GM19463 (cell line): ENCODE results near the gene ADAMTS18.

ENCODE experiments used
- ATAC-seq: cut with Tn5 transposase; IDR thresholded peaks from one replicate; pipeline ENCODE4 v1.9.1; 2021; ENCODE audit warnings: mild to moderate bottlenecking, moderate library complexity; ENCODE audit not compliant: unreplicated experiment

ADAMTS18 gene

DNA sequence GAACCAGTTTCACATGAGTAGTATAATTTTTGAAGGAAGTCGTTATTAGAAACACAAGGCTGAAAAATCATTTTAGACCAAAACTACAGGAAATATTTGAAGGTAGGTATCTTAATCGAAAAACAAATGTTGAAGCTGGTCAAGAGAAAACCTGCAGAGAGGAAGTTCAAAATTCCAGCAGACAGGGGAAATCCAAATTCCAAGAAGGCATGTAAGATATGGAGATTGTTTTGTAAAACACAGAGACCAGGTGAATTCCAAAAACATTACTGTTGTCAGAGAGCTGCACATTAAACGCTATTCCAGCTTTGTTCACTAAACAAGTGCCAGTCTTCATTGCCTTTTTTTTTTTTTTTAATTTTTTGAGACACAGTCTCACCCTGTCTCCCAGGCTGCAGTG is 38.4 kb downstream of the ADAMTS18 start:
- ATAC-seq, result no peak

DNA sequence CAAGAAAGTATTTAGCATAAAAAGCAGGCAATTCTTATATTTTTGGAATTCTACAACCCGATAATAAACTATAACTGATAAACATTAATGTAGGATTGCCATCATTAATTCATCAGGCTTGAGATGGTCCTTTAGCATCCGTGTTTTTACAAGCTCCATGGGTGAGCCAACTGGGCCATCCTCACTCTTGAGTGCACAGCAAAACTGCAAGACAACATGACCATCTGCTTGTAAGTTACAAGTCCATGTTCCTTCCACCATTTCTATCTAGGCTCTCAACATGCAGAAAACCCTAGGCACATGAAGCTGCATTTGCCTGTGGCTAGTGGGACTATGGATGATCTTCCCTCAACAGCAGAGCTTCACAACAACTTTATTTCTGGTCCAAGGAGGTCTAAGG is 40.1 kb downstream of the ADAMTS18 start:
- ATAC-seq, result no peak

- ATAC-seq, result no peak
Observed at GRCh38 chr16:77393955-77394354, 40.9 kb downstream of the ADAMTS18 start.

GRCh38 chr16:77387815-77388209 is 47.0 kb downstream of the ADAMTS18 start:
- ATAC-seq, result no peak

GRCh38 chr16:77386831-77387814 is 47.7 kb downstream of the ADAMTS18 start:
- ATAC-seq, result no peak

DNA sequence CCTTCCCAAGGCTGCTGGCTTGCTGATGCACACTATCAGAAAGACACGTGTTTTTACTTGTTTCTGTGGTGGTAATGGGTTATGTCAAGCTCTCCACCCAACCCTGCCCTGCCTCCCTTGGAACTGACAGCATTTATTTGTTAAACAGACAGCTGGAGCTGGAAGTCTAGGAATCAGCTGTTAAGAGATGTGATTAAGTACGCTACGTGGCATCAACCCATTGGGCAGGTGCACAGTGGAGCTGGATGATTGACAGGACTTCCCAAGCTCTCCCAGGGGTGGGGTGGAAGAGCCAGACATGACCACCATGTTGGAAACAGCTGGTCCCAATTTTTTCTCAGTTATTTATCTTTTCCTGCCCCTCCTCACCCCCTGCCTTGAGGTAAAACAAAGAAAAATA is 49.4 kb downstream of the ADAMTS18 start:
- no peak for ATAC-seq

DNA sequence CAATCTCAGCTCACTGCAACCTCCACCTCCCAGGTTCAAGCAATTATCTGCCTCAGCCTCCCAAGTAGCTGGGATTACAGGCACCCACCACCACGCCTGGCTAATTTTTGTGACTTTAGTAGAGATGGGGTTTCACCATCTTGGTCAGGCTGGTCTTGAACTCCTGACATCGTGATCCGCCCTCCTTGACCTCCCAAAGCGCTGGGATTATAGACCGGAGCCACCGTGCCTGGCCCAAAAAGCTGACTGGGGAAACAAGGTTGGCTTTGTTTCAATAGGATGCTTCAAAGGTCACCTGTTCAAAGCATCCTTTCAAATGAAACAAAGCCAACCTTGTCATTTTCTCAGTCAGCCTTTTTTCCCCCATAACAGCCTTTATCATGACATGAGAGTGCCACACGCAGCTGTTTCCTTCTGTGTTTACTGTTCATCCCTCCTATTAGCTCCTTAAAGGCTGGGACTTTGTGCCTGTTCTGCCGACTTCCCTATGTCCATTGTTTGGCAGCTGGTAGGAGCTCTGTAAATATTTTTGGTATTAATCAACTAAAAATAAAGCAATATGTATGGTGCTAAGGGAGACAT is 51.1 kb downstream of the ADAMTS18 start:
- ATAC-seq, result no peak

DNA sequence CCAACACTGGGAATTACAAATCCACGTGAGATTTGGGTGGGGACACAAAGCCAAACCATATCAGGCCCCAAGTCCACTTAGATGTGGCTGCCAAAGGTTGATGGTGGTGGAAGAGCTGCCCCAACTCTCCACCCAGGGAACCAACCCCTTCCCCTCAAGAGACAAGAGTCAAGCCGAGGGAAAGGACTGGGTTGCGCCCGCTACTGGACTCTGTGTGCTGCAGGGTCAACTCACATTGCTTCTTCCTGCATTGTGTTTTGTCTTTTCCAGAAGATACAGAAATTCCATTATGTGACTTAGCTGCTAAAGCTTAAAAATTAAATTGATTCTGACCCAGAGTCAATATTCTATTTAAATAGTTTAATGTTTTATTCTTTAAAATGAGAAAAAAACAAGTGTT is 58.5 kb downstream of the ADAMTS18 start:
- ATAC-seq, result no peak

DNA sequence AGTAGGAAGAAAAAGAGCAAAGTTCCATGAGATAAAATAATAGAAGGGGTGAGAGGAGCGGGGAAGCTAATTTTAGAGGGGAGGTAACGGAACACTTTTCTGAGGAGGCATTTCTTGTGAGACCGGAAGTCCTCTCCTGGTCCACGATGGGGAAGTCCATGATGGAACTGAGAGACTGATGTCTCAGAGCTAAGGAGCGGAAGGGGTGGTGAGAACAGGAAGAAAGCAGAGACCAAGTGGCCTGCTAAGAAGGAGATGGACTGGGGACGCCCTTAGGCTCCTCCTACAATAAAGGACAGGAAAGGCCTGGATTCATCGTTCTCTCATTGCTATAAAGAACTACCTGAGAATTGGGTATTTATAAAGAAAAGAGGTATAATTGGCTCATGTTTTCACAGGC is 59.4 kb downstream of the ADAMTS18 start:
- no peak for ATAC-seq

DNA sequence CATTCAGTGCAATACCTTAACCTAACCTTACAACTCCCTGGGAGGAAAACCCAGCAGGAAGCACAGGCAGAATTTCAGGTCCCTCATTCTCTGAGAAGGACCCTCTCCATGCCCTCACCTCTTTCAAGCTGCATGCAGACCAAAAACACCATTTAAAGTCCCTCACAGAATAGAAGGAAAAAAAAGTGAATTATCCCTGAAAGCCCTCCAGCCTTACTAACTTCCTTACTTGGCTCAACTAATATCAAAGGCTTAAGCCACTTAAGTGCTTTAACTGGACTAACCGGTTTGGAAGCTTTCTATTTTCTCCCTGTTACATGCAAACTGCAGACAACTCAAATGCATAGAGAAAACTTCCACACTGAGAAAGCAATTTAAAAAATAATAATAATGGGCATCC is 60.5 kb downstream of the ADAMTS18 start:
- no peak for ATAC-seq

- no peak for ATAC-seq
Observed at GRCh38 chr16:77373726-77374125, 61.1 kb downstream of the ADAMTS18 start.

- no peak for ATAC-seq
Observed at GRCh38 chr16:77364770-77365169, 70.1 kb downstream of the ADAMTS18 start.

GRCh38 chr16:77359065-77359502 is 75.8 kb downstream of the ADAMTS18 start:
- ATAC-seq, result no peak

GRCh38 chr16:77353587-77354263 is 81.1 kb downstream of the ADAMTS18 start:
- no peak for ATAC-seq

GRCh38 chr16:77344341-77344740 is 90.5 kb downstream of the ADAMTS18 start:
- ATAC-seq, result no peak

- ATAC-seq, result no peak
Observed at GRCh38 chr16:77336637-77337036, 98.2 kb downstream of the ADAMTS18 start.

DNA sequence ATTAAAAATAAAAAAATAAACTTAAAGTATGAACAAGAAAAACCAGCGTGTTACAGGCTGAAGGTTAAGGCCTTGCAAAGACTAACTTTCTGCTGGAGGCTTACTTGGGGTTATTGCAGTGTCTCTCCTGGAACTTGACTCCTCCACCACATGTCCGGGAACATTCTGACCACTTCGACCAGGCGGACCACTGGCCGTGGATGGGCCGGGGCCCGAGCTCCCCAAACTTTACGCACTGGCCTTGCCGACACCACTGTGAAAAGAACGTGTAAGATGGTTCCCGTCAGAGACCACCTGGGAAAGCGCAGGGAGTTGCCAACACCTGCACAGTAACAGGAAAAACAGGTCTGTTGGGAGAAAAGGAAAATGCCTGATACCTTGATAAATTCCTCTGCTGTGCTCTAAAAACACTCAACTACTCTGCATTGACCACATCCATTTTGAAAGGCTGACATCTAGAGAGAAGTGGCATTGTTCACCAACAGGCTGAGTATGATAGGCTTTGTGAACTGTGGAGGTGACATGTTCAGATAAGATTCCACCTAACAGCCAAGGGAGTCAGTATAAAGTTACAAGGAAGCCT is 99.1 kb downstream of the ADAMTS18 start:
- no peak for ATAC-seq

DNA sequence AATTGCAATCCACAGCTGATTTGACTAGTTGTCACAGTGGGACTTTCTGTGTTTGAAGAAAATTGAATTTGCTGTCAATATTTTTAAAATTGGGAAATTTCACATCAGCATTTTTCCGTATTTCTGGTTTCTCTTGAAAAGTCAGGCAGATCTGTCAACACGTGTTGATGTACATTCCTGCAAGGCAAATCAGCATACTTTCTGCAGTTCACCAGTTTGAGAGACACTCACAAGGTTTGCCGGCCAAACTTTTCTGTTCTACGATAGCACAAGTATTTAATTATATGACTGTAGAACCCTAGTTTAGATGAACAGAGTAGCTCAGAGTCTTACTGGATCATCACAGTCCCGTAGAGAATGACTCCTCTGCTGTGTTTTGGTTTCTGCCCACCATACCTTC is 102.0 kb downstream of the ADAMTS18 start:
- no peak for ATAC-seq

GRCh38 chr16:77331802-77332586 is 102.8 kb downstream of the ADAMTS18 start:
- ATAC-seq, result no peak

DNA sequence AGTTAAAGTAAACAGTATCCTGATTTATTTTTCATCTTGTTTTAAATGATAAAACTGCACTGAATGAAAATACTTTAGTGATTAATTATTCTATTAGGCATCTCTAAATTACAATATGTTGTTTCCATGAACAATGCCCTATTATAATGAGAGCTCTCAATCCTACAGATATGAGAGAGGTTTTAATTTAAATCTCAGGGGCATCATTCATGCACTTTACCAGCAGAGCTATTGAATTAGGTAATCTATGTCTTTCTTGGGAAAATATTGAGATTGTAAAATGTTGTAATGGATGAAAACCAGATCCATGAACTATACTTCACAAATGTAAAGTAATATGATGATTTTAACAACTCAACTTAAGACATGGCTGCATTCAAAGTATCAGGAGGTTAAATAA is 103.8 kb downstream of the ADAMTS18 start:
- no peak for ATAC-seq
